Measurements from ENCODE around the gene ECHDC1. TPM values are rescaled to one million over a fixed set of nuclear protein-coding genes. Genes with fewer than 3 reads are reported as not detected.

ECHDC1 gene
- total RNA-seq, 1 donor from 2014 or later = 57.4 TPM

DNA sequence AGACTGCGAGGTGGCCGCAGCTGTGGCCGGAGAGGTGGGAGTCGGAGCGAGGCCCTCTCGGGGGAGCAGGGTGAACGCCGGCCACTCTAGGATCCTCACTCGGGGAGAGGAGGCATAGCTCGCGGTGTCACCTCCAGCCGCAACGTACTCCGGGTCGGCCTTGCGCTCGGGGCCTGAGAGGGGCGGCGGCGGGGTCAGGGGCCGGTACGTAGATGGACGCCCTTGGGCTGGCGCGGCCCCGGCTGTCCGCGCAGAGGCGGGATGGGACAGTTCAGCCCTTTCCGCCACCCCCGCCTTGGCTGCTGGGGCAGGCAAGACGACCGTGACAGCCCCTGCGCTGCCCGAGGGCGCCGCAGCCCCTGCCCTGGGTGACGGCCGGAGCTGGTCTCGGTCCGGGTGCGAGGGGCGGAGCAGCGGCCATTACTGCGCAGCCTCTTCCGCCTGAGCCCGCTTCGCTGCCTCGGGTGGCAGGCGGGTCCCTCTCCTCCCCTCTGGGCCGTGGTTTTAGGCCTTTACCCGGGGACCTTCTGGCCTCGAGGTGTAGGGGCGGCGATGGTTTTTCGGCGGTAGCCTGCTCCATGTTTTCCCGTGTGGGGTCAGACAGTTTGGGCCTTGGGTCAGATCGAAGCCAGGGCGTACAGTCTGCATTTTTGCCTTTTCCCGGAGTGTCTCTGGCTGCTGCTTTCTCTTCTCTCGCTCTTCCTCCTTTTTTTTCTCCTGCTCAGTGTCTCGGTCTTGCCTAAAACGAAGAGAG lies 76.3 kb downstream of the ECHDC1 start:
- Mint-ChIP-seq H3K36me3 (ENCODE audit: low read depth) (peaks cover 6% of the 10 kb centered on the region), H3K27ac (peak overlapping the region; percentile 100), H3K4me1 (ENCODE audit: low read depth) (peaks cover 45% of the 10 kb centered on the region), H3K9me3 (no peaks in the 10 kb centered on the region), H3K4me3 (peak overlapping the region; percentile 100), H3K27me3 (ENCODE audit: insufficient read depth) (peaks cover 8% of the 10 kb centered on the region)
- peak; percentile 37 for DNase-seq (ENCODE audit: low spot score)
- intact Hi-C loops (cut with micrococcal nuclease) = loop anchor here (1.0 to 10.0 kb wide), 10 partner anchors 23 to 1475 kb away; partner anchors contain the start of genes ECHDC1, NCOA7 and PTPRK

DNA sequence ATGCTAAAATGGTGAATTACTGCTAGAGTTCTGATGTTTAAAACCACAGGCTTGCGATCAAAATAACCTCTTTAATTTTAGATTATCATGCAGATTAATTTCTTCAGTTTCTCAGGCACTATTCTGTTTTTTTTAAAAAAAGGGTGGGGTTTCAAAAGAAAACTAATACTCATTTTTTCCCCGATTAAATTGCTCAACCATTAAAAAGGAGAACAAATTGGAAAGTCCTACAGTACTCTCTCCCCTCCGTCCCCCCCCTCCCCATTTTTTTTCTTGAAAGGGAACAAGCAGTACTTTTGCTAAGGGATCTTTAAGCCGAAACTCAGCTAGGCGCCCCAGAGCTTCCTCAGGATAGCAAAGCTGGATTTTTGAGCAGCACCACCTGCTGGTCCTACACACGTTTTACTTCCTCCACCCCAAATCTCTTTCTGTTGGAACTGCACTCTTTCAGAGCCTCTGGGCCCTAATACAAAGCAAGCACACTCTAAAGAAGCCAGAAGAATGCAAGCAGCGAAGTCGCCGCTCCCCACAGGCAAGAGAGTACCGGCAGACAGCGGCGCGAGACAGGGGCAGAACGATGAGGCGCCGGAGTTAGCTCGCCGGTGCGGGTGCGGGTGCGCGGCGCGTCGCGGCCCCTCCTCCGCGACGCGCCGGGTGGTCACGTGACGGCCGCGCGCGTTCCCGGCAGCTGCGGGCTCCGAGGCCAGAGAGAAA lies 77.1 kb downstream of the ECHDC1 start, which contains the start of gene RNF146:
RNF146 (plus strand) TSS at position 687 of the 714 bp plus-strand sequence. CDS start 13,475 bp downstream, outside the sequence.
- Mint-ChIP-seq H3K36me3 (ENCODE audit: low read depth) (peaks cover 6% of the 10 kb centered on the region), H3K27me3 (ENCODE audit: insufficient read depth) (peaks cover 9% of the 10 kb centered on the region), H3K4me3 (peak within 1 kb of the TSS; percentile 100), H3K4me1 (ENCODE audit: low read depth) (peaks cover 42% of the 10 kb centered on the region), H3K9me3 (no peaks in the 10 kb centered on the region), H3K27ac (peak within 1 kb of the TSS; percentile 100)
- intact Hi-C loops (cut with micrococcal nuclease) = loop anchor here (1.0 to 10.0 kb wide), 10 partner anchors 24 to 1474 kb away; partner anchors contain the start of genes ECHDC1, NCOA7 and PTPRK
- DNase-seq (ENCODE audit: low spot score) = peak; percentile 63

DNA sequence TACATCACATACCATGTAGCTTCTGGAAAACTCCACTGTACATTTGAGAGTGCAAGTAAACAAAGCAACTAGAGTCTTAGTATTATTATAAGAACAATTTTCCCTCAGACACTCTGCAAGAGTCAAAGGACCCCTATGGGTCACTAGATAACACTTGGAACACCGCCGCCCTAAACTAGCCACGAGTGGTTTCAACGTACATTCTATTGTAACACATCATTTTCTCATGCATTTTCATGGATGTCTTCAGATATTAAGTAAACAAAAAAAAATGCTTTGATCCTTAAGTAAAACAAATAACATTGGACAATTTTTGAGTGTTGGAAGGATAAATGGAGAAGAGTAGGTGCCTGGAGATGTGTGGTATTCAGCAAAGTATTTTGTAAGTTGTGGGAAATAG lies 79.9 kb downstream of the ECHDC1 start:
- intact Hi-C loops (cut with micrococcal nuclease) = loop anchor here (10.0 kb wide), 1 partner anchor 1261 kb away; the partner anchor contains the start of gene PTPRK
- Mint-ChIP-seq H3K4me1 (ENCODE audit: low read depth) (peaks cover 22% of the 10 kb centered on the region), H3K27me3 (ENCODE audit: insufficient read depth) (peaks cover 25% of the 10 kb centered on the region), H3K4me3 (no peak overlapping the region), H3K9me3 (no peaks in the 10 kb centered on the region), H3K27ac (no peak overlapping the region), H3K36me3 (ENCODE audit: low read depth) (peaks cover 3% of the 10 kb centered on the region)
- no peak for DNase-seq (ENCODE audit: low spot score)

DNA sequence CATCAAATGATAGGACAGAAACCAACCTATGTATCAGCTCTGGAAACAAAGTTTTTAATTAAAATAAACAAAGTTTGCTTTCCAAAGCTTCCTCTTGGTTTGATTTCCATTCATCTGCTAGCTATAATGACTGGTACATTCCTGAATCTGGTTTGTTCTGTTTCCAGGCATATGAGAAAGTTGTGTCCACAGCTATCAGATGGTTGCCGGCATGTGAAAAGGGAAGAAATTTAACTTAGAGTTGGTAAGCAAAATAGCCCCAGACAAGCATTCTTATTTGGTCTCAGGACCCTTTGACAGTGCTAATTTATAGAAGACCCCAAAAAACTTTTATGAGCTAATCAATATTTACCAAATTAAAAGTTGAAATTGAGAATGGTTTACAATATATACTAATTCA lies 80.5 kb downstream of the ECHDC1 start:
- intact Hi-C loops (cut with micrococcal nuclease) = loop anchor here (10.0 kb wide), 1 partner anchor 1262 kb away; the partner anchor contains the start of gene PTPRK

DNA sequence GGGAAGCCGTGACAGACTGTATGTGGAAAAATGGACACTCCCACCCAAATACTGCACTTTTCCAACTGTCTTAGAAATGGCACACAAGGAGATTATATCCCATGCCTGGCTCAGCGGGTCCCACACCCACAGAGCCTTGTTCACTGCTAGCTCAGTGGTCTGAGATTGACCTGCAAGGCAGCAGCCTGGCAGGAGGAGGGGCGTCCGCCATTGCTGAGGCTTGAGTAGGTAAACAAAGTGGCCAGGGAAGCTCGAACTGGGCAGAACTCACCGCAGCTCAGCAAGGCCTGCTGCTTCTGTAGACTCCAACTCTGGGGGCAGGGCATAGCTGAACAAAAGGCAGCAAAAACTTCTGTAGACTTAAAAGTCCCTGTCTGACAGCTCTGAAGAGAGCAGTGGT lies 88.1 kb downstream of the ECHDC1 start:
- H3K4me3 Mint-ChIP-seq = no peak overlapping the region
- no peaks in the 10 kb centered on the region for H3K9me3 Mint-ChIP-seq
- H3K27ac Mint-ChIP-seq = no peak overlapping the region
- peaks cover 17% of the 10 kb centered on the region for H3K27me3 Mint-ChIP-seq (ENCODE audit: insufficient read depth)
- intact Hi-C loops (cut with micrococcal nuclease) = no loop called here
- H3K36me3 Mint-ChIP-seq (ENCODE audit: low read depth) = no peaks in the 10 kb centered on the region
- H3K4me1 Mint-ChIP-seq (ENCODE audit: low read depth) = no peaks in the 10 kb centered on the region
- DNase-seq (ENCODE audit: low spot score) = no peak

More for the DNA sequence above, 80.5 kb downstream of the ECHDC1 start:
- Mint-ChIP-seq H3K4me1 (ENCODE audit: low read depth) (peaks cover 17% of the 10 kb centered on the region), H3K27me3 (ENCODE audit: insufficient read depth) (peaks cover 25% of the 10 kb centered on the region), H3K36me3 (ENCODE audit: low read depth) (peaks cover 3% of the 10 kb centered on the region), H3K27ac (no peak overlapping the region), H3K9me3 (no peaks in the 10 kb centered on the region), H3K4me3 (no peak overlapping the region)
- DNase-seq (ENCODE audit: low spot score) = no peak

DNA sequence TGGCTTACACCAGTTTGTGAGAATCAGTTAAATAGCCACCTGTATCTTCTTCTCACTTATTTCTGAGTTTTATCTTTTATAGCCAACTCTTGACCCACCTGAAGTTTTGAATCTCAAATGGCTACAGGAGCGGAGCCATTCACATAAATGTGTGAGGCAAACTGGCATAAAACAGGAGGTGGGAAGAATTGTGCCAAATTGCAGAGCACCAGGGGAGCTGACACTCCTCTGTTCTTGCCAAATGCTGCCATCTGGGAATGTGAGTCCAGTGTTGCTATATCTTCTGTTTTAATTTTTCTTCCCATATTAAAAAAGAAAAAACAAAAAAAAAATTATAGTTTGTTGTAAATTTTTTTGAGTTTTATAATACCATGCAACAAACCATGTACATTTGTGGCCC lies 93.8 kb downstream of the ECHDC1 start:
- no peak overlapping the region for H3K27ac Mint-ChIP-seq
- H3K36me3 Mint-ChIP-seq (ENCODE audit: low read depth) = no peaks in the 10 kb centered on the region
- no peaks in the 10 kb centered on the region for H3K4me1 Mint-ChIP-seq (ENCODE audit: low read depth)
- intact Hi-C loops (cut with micrococcal nuclease) = no loop called here
- H3K4me3 Mint-ChIP-seq = no peak overlapping the region
- peaks cover 4% of the 10 kb centered on the region for H3K27me3 Mint-ChIP-seq (ENCODE audit: insufficient read depth)
- no peaks in the 10 kb centered on the region for H3K9me3 Mint-ChIP-seq
- DNase-seq (ENCODE audit: low spot score) = no peak

DNA sequence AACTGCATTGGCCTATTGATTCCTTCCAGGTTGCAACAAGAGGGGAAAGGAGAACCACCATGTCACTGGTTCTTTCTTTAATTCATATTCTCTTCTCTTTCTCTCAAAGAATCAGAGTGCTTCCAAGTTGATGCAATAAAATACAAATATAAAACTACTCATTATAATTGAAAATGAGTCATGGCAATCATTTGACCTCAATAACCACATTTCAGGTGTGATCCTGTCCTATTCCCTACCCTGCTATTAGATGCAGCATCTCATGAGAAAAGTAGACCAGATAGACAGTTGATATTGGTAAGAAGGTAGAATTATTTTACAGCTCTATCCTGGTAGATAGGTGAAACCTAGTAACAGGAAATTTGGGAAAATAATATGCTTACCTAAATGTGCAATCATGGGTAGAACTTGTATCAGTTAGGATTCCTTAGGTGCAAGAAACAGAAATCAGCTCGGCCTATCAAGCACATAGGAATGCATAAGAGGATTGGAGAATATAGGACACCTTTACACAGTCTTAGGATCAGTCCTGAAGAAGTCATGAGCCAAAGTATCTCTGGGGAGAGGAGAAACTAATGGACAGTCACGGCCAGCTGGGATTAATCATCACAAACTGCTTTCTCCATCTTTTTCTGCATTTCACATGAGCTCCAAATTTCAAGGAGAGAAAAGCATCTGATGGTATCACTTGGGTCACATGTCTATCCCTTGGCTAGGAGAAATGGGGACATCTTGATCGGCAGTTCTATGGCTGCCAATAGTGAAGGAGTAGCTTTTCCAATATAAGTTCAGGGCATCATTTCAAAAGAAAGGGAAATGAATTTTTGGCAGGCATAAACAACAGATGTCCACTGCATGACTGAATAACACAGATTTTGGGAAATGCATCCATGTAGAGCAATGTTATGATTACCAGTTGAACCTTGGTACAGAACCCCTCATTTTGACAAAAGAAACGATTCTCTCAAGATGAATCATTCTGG lies 96.0 kb downstream of the ECHDC1 start:
- H3K4me3 Mint-ChIP-seq = no peak overlapping the region
- no peaks in the 10 kb centered on the region for H3K4me1 Mint-ChIP-seq (ENCODE audit: low read depth)
- H3K27ac Mint-ChIP-seq = no peak overlapping the region
- no peaks in the 10 kb centered on the region for H3K9me3 Mint-ChIP-seq
- H3K36me3 Mint-ChIP-seq (ENCODE audit: low read depth) = no peaks in the 10 kb centered on the region
- intact Hi-C loops (cut with micrococcal nuclease) = no loop called here
- peaks cover 4% of the 10 kb centered on the region for H3K27me3 Mint-ChIP-seq (ENCODE audit: insufficient read depth)
- DNase-seq (ENCODE audit: low spot score) = no peak

DNA sequence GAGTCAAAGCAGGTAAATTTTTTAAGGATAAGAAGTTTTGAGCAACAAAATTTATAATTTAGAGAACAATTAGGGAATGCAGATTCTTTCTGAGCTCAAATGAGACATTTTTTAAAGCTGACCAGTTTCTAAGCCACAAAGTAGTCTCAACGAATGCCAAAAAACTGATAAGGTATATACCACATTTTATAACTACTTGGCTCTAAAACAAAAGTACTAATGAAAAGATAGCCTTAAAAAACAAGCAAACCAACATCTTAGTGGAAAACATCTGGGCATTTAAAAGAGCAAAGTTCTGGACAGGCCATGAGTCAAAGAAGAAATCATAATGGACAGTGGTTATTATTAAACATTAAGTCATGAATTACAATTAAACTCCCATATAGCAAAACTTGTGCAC lies 99.9 kb downstream of the ECHDC1 start:
- peaks cover 2% of the 10 kb centered on the region for H3K27me3 Mint-ChIP-seq (ENCODE audit: insufficient read depth)
- H3K9me3 Mint-ChIP-seq = no peaks in the 10 kb centered on the region
- DNase-seq (ENCODE audit: low spot score) = no peak
- no peak overlapping the region for H3K4me3 Mint-ChIP-seq
- H3K27ac Mint-ChIP-seq = no peak overlapping the region
- intact Hi-C loops (cut with micrococcal nuclease) = no loop called here
- no peaks in the 10 kb centered on the region for H3K36me3 Mint-ChIP-seq (ENCODE audit: low read depth)
- H3K4me1 Mint-ChIP-seq (ENCODE audit: low read depth) = no peaks in the 10 kb centered on the region

Other genes starting within 250 kb of the ECHDC1 start
- gene RSPO3, start 224.9 kb downstream of the ECHDC1 start, total RNA-seq = not detected in 2 replicates
- 18.3 and 20.5 TPM in 2 replicates for gene RNF146, start 76.7 kb downstream of the ECHDC1 start, total RNA-seq
- 14.7 and 16.9 TPM in 2 replicates for gene KIAA0408, start 115.8 kb upstream of the ECHDC1 start, total RNA-seq
- 0.16 TPM in 1 of 2 replicates, not detected in the other for gene C6orf58, start 233.6 kb upstream of the ECHDC1 start, total RNA-seq